ENCODE measurements around the gene MON1B. TPM values are rescaled to one million over a fixed set of nuclear protein-coding genes. Genes with fewer than 3 reads are reported as not detected.
A peak's percentile ranks its signal among the peaks of the same experiment; 100 is the strongest.

Gene MON1B
- total RNA-seq, 1 experiment from 2014 or later, result 49.1 TPM

- Mint-ChIP-seq H3K27me3 (ENCODE audit: low read depth) (no peaks in the 10 kb centered on the region), H3K27ac (no peak within 1 kb of the TSS), H3K9me3 (no peaks in the 10 kb centered on the region), H3K4me3 (no peak within 1 kb of the TSS), H3K36me3 (peaks cover 23% of the 10 kb centered on the region), H3K4me1 (no peaks in the 10 kb centered on the region)
- no peak for ATAC-seq
- DNase-seq (ENCODE audit: low spot score), result no peak
- TF ChIP-seq IRF2 (CRISPR knock-in tag; IDR thresholded peaks at IDR 0.05; ENCODE audit: borderline replicate concordance, low read depth), result no peak
- TF ChIP-seq ZNF396 (CRISPR knock-in tag; IDR thresholded peaks at IDR 0.05; ENCODE audit: borderline replicate concordance), result no peak
- no peak for TF ChIP-seq ZNF219 (CRISPR knock-in tag; IDR thresholded peaks at IDR 0.05; ENCODE audit: borderline replicate concordance)
- no peak for TF ChIP-seq ETV6 (CRISPR knock-in tag; IDR thresholded peaks at IDR 0.05)
- TF ChIP-seq ZNF138 (CRISPR knock-in tag; conservative IDR thresholded peaks at IDR 0.05), result no peak
- no peak for TF ChIP-seq JAZF1 (CRISPR knock-in tag; IDR thresholded peaks at IDR 0.05)
- no peak for TF ChIP-seq USF2 (CRISPR knock-in tag; IDR thresholded peaks at IDR 0.05)
- TF ChIP-seq AR (CRISPR knock-in tag; IDR thresholded peaks at IDR 0.05), result no peak
- TF ChIP-seq ZBTB43 (CRISPR knock-in tag; IDR thresholded peaks at IDR 0.05), result no peak
- no peak for TF ChIP-seq TEAD4 (CRISPR knock-in tag; IDR thresholded peaks at IDR 0.05)
- TF ChIP-seq FOXK1 (CRISPR knock-in tag; IDR thresholded peaks at IDR 0.05), result no peak
- TF ChIP-seq ESRRA (CRISPR knock-in tag; IDR thresholded peaks at IDR 0.05; ENCODE audit: borderline replicate concordance), result no peak
- no peak for TF ChIP-seq NFE2L1 (CRISPR knock-in tag; IDR thresholded peaks at IDR 0.05)
- ChIA-PET CTCF (no interaction called here), POLR2A (no interaction called here)
Measured at GRCh38 chr16:77199211-77199610, 8.2 kb downstream of the MON1B start, which contains the start of gene SYCE1L. SYCE1L (plus strand) TSS chr16:77199408; CDS start chr16:77199452, 44 bp downstream.

GRCh38 chr16:77206533-77206932 is 15.5 kb downstream of the MON1B start:
- ATAC-seq, result no peak
- no peak for TF ChIP-seq HMGA2 (CRISPR knock-in tag; IDR thresholded peaks at IDR 0.05)
- no peak for TF ChIP-seq MLX (CRISPR knock-in tag; IDR thresholded peaks at IDR 0.05)
- TF ChIP-seq PREB (CRISPR knock-in tag; IDR thresholded peaks at IDR 0.05; ENCODE audit: borderline replicate concordance), result no peak
- no peak for TF ChIP-seq RELA (CRISPR knock-in tag; IDR thresholded peaks at IDR 0.05; ENCODE audit: borderline replicate concordance)
- no peak for TF ChIP-seq RORB (CRISPR knock-in tag; IDR thresholded peaks at IDR 0.05)
- no peak for TF ChIP-seq E2F1 (CRISPR knock-in tag; IDR thresholded peaks at IDR 0.05)
- TF ChIP-seq ZNF423 (CRISPR knock-in tag; IDR thresholded peaks at IDR 0.05), result no peak
- TF ChIP-seq NR1H2 (CRISPR knock-in tag; IDR thresholded peaks at IDR 0.05), result no peak
- no peak for TF ChIP-seq E2F4 (CRISPR knock-in tag; IDR thresholded peaks at IDR 0.05; ENCODE audit: borderline replicate concordance, low read depth)
- TF ChIP-seq IRF2 (CRISPR knock-in tag; IDR thresholded peaks at IDR 0.05; ENCODE audit: borderline replicate concordance, low read depth), result no peak
- TF ChIP-seq NFYB (CRISPR knock-in tag; conservative IDR thresholded peaks at IDR 0.05; ENCODE audit: low read depth), result no peak
- TF ChIP-seq ZNF396 (CRISPR knock-in tag; IDR thresholded peaks at IDR 0.05; ENCODE audit: borderline replicate concordance), result no peak
- no peak for TF ChIP-seq JAZF1 (CRISPR knock-in tag; IDR thresholded peaks at IDR 0.05)
- TF ChIP-seq ZSCAN18 (CRISPR knock-in tag; IDR thresholded peaks at IDR 0.05), result no peak

More at GRCh38 chr16:77206533-77206932, 15.5 kb downstream of the MON1B start:
- Mint-ChIP-seq H3K9me3 (no peaks in the 10 kb centered on the region), H3K4me3 (peak overlapping the region; percentile 16; the same call in 1 of the 2 replicates), H3K36me3 (no peaks in the 10 kb centered on the region), H3K27me3 (ENCODE audit: low read depth) (peaks cover 7% of the 10 kb centered on the region), H3K27ac (no peak overlapping the region), H3K4me1 (peaks cover 28% of the 10 kb centered on the region)
- CTCF ChIA-PET, result interaction anchor here (1.0 kb wide), 1 partner anchor 35 kb away, joined by 5 read pairs; no protein-coding TSS in a partner anchor
- no peak for DNase-seq (ENCODE audit: low spot score)
- POLR2A ChIA-PET, result no interaction called here

Measured in WTC11 (cell line).